T-cell (primary cell): ENCODE data around the gene FCGR3A. TPM values are rescaled to one million over a fixed set of nuclear protein-coding genes. Genes with fewer than 3 reads are reported as not detected.
"Not testable (repeated sequence)": the region's sequence is repeated elsewhere in the genome, so short reads cannot be mapped to it uniquely, and the experiment has no call there.

Experiments
- ATAC-seq, 4 experiments: fragments of 200-7000 bp in 3 of 4; fragments of 150-1000 bp in 1 of 4; cut with Tn5 transposase; replicated peaks in 1 of 4; 1 replicate in 3 of 4; 2 replicates in 1 of 4; pipeline ENCODE4 v1.10.0; 2021; ENCODE audit warnings: moderate library complexity in 3 of 4, mild to moderate bottlenecking in 2 of 4, moderate number of reproducible peaks in 1 of 4
- CTCF ChIA-PET, 2 donors: fragments of 300-600 bp; sonication (Branson Sonifier 250); formaldehyde crosslinking; loops; one replicate each; lab custom pipeline; 2022; ENCODE audit warnings: antibody characterized with exemption in 2 of 2; lab: Charles Lee
- POLR2A ChIA-PET, 2 donors: fragments of 300-600 bp; sonication (Branson Sonifier 250); formaldehyde crosslinking; loops; one replicate each; lab custom pipeline; 2022; ENCODE audit warnings: antibody characterized with exemption in 2 of 2; lab: Charles Lee
- DNase-seq, 35 experiments: peaks; one replicate each; pipeline versions ENCODE4 v3.0.0 to v3.0.0-alpha.2; 2013 to 2023
- H3K27ac ChIP-seq: one replicate; pipeline ENCODE4 v1.5.1; 2013; ENCODE audit warnings: low read length
- H3K27me3 ChIP-seq, 2 experiments: replicated peaks in 1 of 2; 1 replicate in 1 of 2; 2 replicates in 1 of 2; pipeline versions ENCODE4 v1.6.1 to v1.7.0; 2013; ENCODE audit warnings: low read length in 1 of 2, mixed read lengths in 1 of 2; ENCODE audit not compliant: control insufficient read depth in 2 of 2, insufficient read depth in 2 of 2; ENCODE audit errors: extremely low read depth in 1 of 2
- H3K36me3 ChIP-seq, 2 donors: 1 replicate in 1 of 2; 2 replicates in 1 of 2; pipeline versions ENCODE4 v1.6.1 to v1.7.0; 2013; ENCODE audit warnings: low read length in 1 of 2; ENCODE audit not compliant: control insufficient read depth in 2 of 2, insufficient read depth in 1 of 2; ENCODE audit errors: extremely low read depth in 1 of 2
- H3K4me1 ChIP-seq, 2 experiments: 1 replicate in 1 of 2; 2 replicates in 1 of 2; pipeline versions ENCODE4 v1.6.1 to v1.7.0; 2013; ENCODE audit warnings: low read length in 2 of 2, mixed read lengths in 1 of 2; ENCODE audit not compliant: insufficient read depth in 2 of 2, control insufficient read depth in 1 of 2; ENCODE audit errors: extremely low read depth in 1 of 2
- H3K4me3 ChIP-seq, 2 donors: 1 replicate in 1 of 2; 2 replicates in 1 of 2; pipeline versions ENCODE4 v1.5.1 to v1.7.0; 2013; ENCODE audit warnings: mild to moderate bottlenecking in 2 of 2, low read length in 1 of 2, moderate library complexity in 1 of 2; ENCODE audit not compliant: control insufficient read depth in 1 of 2; ENCODE audit errors: extremely low read depth in 1 of 2
- H3K9me3 ChIP-seq: 2 replicates; pipeline ENCODE4 v1.7.0; 2013
- H3K27ac Mint-ChIP-seq, 2 donors: one replicate each; pipeline ENCODE4 v1.8.0; 2020 to 2021; ENCODE audit warnings: mild to moderate bottlenecking in 2 of 2, mixed read lengths in 2 of 2
- H3K27me3 Mint-ChIP-seq, 2 donors: one replicate each; pipeline ENCODE4 v1.8.0; 2021 to 2022; ENCODE audit warnings: mixed read lengths in 2 of 2
- H3K36me3 Mint-ChIP-seq: one replicate; pipeline ENCODE4 v1.8.0; 2021; ENCODE audit warnings: mixed read lengths
- H3K4me1 Mint-ChIP-seq, 3 donors: one replicate each; pipeline ENCODE4 v1.8.0; 2020 to 2022; ENCODE audit warnings: mixed read lengths in 3 of 3, mild to moderate bottlenecking in 1 of 3
- H3K4me3 Mint-ChIP-seq, 3 donors: one replicate each; pipeline ENCODE4 v1.8.0; 2020 to 2022; ENCODE audit warnings: mild to moderate bottlenecking in 3 of 3, mixed read lengths in 3 of 3, moderate library complexity in 3 of 3
- H3K9me3 Mint-ChIP-seq, 3 donors: one replicate each; pipeline ENCODE4 v1.8.0; 2020 to 2022; ENCODE audit warnings: mixed read lengths in 3 of 3
- WGBS: methylation state at CpG from one replicate; pipeline ENCODE4 v1.1.5; 2013; ENCODE audit warnings: missing lambda C conversion rate; ENCODE audit not compliant: insufficient coverage; 5-methylcytosine and 5-hydroxymethylcytosine counted together
- total RNA-seq, 35 experiments: library from RNA in 6 of 35; stranded (reverse) in 6 of 35; fragments of 120-200 nt in 1 of 35; gene quantifications; one replicate each; pipeline versions ENCODE4 v1.2.1 to v1.2.4 and lab custom pipeline; 2013 to 2026

The FCGR3A gene
- total RNA-seq, 5 donors from 2014 or later (not counting 1 experiment from before 2014, with no cell fraction given): 3.8 to 43.9 (median 4.9) TPM

DNA sequence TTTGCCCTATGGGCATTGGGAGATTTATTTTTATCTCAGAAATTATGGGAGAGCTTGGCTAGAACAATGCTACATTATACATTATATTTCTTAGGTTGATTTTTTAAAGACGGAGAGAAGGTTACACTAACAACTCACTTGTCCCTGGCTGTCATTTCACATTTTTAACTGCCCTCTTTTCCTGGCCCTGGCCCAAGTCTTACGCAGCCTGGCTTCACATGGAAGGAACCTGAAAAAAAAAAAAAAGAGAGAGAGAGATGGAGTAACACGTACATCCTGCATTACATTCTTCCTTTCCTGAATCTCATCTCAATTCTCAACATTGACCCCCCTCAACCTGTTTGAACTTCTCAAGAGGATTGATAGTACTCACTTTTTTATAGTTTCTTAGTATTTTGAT lies 21.1 kb downstream of the FCGR3A start:
- H3K27ac Mint-ChIP-seq, H3K9me3 Mint-ChIP-seq, H3K9me3 ChIP-seq, H3K27me3 ChIP-seq, POLR2A ChIA-PET, H3K27me3 Mint-ChIP-seq, H3K36me3 Mint-ChIP-seq, CTCF ChIA-PET, H3K4me3 ChIP-seq, H3K4me3 Mint-ChIP-seq, DNase-seq, ATAC-seq, H3K27ac ChIP-seq, H3K36me3 ChIP-seq: not testable (repeated sequence)
- H3K4me1 Mint-ChIP-seq: peaks cover 18 to 26% (median 18%) of the 10 kb centered on the region in 3 donors
- WGBS: no CpG with 5 or more reads among the region's 3 CpGs
- peaks cover 7 to 18% of the 10 kb centered on the region in 2 experiments for H3K4me1 ChIP-seq

DNA sequence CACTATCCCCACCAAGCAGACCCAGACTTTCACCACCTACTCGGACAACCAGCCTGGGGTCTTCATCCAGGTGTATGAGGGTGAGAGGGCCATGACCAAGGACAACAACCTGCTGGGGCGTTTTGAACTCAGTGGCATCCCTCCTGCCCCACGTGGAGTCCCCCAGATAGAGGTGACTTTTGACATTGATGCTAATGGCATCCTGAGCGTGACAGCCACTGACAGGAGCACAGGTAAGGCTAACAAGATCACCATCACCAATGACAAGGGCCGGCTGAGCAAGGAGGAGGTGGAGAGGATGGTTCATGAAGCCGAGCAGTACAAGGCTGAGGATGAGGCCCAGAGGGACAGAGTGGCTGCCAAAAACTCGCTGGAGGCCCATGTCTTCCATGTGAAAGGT lies 23.7 kb downstream of the FCGR3A start:
- CTCF ChIA-PET: interaction anchor here in 1 of 2 donors (0.5 kb wide), 1 partner anchor 168 kb away, joined by 3 read pairs; no protein-coding TSS in a partner anchor
- H3K27me3 Mint-ChIP-seq, H3K9me3 Mint-ChIP-seq, H3K27ac ChIP-seq, H3K4me3 ChIP-seq, H3K27ac Mint-ChIP-seq, ATAC-seq, POLR2A ChIA-PET, H3K36me3 ChIP-seq, H3K9me3 ChIP-seq, H3K27me3 ChIP-seq, DNase-seq, H3K36me3 Mint-ChIP-seq: not testable (repeated sequence)
- H3K4me1 ChIP-seq: peaks cover 0 to 17% of the 10 kb centered on the region in 2 experiments
- Mint-ChIP-seq H3K4me1 (peaks cover 13 to 19% (median 18%) of the 10 kb centered on the region in 3 donors), H3K4me3 (peak overlapping the region in 1 of 3 donors; percentile 42)
- WGBS: 90% methylated on average over 3 of the region's 7 CpGs

DNA sequence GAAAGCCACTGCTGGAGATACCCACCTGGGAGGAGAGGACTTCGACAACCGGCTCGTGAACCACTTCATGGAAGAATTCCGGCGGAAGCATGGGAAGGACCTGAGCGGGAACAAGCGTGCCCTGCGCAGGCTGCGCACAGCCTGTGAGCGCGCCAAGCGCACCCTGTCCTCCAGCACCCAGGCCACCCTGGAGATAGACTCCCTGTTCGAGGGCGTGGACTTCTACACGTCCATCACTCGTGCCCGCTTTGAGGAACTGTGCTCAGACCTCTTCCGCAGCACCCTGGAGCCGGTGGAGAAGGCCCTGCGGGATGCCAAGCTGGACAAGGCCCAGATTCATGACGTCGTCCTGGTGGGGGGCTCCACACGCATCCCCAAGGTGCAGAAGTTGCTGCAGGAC lies 24.3 kb downstream of the FCGR3A start:
- CTCF ChIA-PET: not testable (repeated sequence)

DNA sequence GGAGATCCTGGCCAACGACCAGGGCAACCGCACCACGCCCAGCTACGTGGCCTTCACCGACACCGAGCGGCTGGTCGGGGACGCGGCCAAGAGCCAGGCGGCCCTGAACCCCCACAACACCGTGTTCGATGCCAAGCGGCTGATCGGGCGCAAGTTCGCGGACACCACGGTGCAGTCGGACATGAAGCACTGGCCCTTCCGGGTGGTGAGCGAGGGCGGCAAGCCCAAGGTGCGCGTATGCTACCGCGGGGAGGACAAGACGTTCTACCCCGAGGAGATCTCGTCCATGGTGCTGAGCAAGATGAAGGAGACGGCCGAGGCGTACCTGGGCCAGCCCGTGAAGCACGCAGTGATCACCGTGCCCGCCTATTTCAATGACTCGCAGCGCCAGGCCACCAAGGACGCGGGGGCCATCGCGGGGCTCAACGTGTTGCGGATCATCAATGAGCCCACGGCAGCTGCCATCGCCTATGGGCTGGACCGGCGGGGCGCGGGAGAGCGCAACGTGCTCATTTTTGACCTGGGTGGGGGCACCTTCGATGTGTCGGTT lies 24.8 kb downstream of the FCGR3A start:
- peaks cover 8 to 13% (median 8%) of the 10 kb centered on the region in 3 donors for H3K4me1 Mint-ChIP-seq
- peak overlapping the region; percentile 80 to 88 (median 82) for H3K4me3 Mint-ChIP-seq
- POLR2A ChIA-PET, H3K9me3 Mint-ChIP-seq, H3K36me3 ChIP-seq, H3K9me3 ChIP-seq, H3K27me3 Mint-ChIP-seq, H3K36me3 Mint-ChIP-seq, H3K27me3 ChIP-seq, CTCF ChIA-PET, H3K27ac ChIP-seq: not testable (repeated sequence)
- peak overlapping the region; percentile 54 to 79 for H3K4me3 ChIP-seq
- 6% methylated on average over 12 of the region's 55 CpGs for WGBS
- H3K4me1 ChIP-seq: peaks cover 0 to 17% of the 10 kb centered on the region in 2 experiments
- DNase-seq: peak in 3 of 35 experiments; percentile 15 to 28 (median 21)
- H3K27ac Mint-ChIP-seq: peak overlapping the region in 1 of 2 donors; percentile 44
- ATAC-seq: peak; percentile 18 to 31 (median 24)

More for the DNA sequence above, 24.3 kb downstream of the FCGR3A start:
- ATAC-seq, H3K27me3 ChIP-seq, H3K36me3 ChIP-seq, H3K27me3 Mint-ChIP-seq, H3K27ac Mint-ChIP-seq, H3K9me3 ChIP-seq, H3K36me3 Mint-ChIP-seq, POLR2A ChIA-PET, H3K27ac ChIP-seq, H3K9me3 Mint-ChIP-seq, DNase-seq: not testable (repeated sequence)
- peaks cover 0 to 17% of the 10 kb centered on the region in 2 experiments for H3K4me1 ChIP-seq
- H3K4me3 Mint-ChIP-seq: peak overlapping the region; percentile 80 to 88 (median 82)
- peaks cover 13 to 18% (median 13%) of the 10 kb centered on the region in 3 donors for H3K4me1 Mint-ChIP-seq
- peak overlapping the region in 1 of 2 donors; percentile 79 for H3K4me3 ChIP-seq
- 59% methylated on average over 10 of the region's 23 CpGs for WGBS

DNA sequence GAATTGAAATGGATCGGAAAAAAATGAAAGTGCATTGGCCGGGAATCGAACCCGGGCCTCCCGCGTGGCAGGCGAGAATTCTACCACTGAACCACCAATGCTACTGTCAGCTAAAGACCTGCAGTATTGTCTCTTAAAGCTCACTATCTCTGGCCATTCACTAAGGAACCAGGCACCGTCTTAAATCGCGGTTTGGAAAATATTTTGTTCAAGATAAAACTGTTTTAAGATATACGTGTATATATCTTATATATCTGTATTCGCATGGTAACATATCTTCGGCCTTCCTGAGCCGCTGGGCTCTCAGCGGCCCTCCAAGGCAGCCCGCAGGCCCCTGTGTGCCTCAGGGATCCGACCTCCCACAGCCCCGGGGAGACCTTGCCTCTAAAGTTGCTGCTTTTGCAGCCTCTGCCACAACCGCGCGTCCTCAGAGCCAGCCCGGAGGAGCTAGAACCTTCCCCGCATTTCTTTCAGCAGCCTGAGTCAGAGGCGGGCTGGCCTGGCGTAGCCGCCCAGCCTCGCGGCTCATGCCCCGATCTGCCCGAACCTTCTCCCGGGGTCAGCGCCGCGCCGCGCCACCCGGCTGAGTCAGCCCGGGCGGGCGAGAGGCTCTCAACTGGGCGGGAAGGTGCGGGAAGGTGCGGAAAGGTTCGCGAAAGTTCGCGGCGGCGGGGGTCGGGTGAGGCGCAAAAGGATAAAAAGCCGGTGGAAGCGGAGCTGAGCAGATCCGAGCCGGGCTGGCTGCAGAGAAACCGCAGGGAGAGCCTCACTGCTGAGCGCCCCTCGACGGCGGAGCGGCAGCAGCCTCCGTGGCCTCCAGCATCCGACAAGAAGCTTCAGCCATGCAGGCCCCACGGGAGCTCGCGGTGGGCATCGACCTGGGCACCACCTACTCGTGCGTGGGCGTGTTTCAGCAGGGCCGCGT lies 25.5 kb downstream of the FCGR3A start, which contains the start of gene HSPA6:
TSS of gene HSPA6 (plus strand) at position 724 of the 925 bp plus-strand sequence. CDS start at position 843, 119 bp downstream.
- peaks cover 6 to 12% (median 8%) of the 10 kb centered on the region in 3 donors for H3K4me1 Mint-ChIP-seq
- DNase-seq (peak; percentile 23 to 93 (median 60)), ATAC-seq (peak; percentile 68 to 76 (median 68))
- 0% methylated on average over 35 of the region's 72 CpGs for WGBS
- H3K9me3 Mint-ChIP-seq, H3K36me3 ChIP-seq, H3K9me3 ChIP-seq, H3K36me3 Mint-ChIP-seq, H3K27me3 ChIP-seq, POLR2A ChIA-PET, H3K27me3 Mint-ChIP-seq: not testable (repeated sequence)
- CTCF ChIA-PET: interaction anchor here in 1 of 2 donors (0.6 to 1.0 kb wide), 4 partner anchors 36 to 225 kb away, joined by 3 to 4 read pairs (median 3); partner anchors contain the start of gene DUSP12
- H3K4me1 ChIP-seq: peaks cover 0 to 13% of the 10 kb centered on the region in 2 experiments
- H3K27ac Mint-ChIP-seq: peak within 1 kb of the TSS; percentile 86 to 90
- peak within 1 kb of the TSS; percentile 79 to 84 for H3K4me3 ChIP-seq
- H3K4me3 Mint-ChIP-seq: peak within 1 kb of the TSS; percentile 82 to 88 (median 86)
- peak within 1 kb of the TSS; percentile 34 for H3K27ac ChIP-seq
